NB4 (cell line): Measurements from ENCODE around the gene CTNNAL1.
"Not testable (repeated sequence)": the region's sequence is repeated elsewhere in the genome, so short reads cannot be mapped to it uniquely, and the experiment has no call there.

Source experiments
- DNase-seq: peaks from one replicate; pipeline ENCODE4 v3.0.0; 2010; ENCODE audit warnings: low read depth
- H3K4me3 ChIP-seq: one replicate; pipeline ENCODE4 v1.5.1; 2011; ENCODE audit warnings: mild to moderate bottlenecking, low read depth, low read length, moderate library complexity
- CTCF ChIP-seq: IDR thresholded peaks from one replicate; pipeline ENCODE4 v1.5.1; 2012; ENCODE audit warnings: low read depth, low read length
- MAX ChIP-seq: IDR thresholded peaks from 2 replicates; pipeline ENCODE4 v1.6.1; 2011; ENCODE audit warnings: low read depth, low read length
- MYC ChIP-seq: IDR thresholded peaks from 2 replicates; pipeline ENCODE4 v1.6.1; 2011; ENCODE audit warnings: low read depth, low read length
- POLR2A ChIP-seq: IDR thresholded peaks from 2 replicates; pipeline ENCODE4 v1.6.1; 2011; ENCODE audit warnings: mild to moderate bottlenecking; ENCODE audit not compliant: insufficient read length; ENCODE audit errors: extremely low read depth

The CTNNAL1 gene

GRCh38 chr9:109012876-109013678, at the start of gene CTNNAL1:
Gene CTNNAL1, minus strand, starts transcription at chr9:109013499. Its CDS starts 57 bp downstream, at chr9:109013442.
- no peak for TF ChIP-seq CTCF
- TF ChIP-seq MYC, result no peak
- TF ChIP-seq MAX, result no peak
- peak; percentile 81 for TF ChIP-seq POLR2A
- peak; percentile 91 for DNase-seq
- peak within 1 kb of the TSS; percentile 65 for H3K4me3 ChIP-seq

GRCh38 chr9:109062543-109062942, 49.2 kb upstream of the CTNNAL1 start:
- no peak overlapping the region for H3K4me3 ChIP-seq
- TF ChIP-seq POLR2A (no peak), MYC (no peak), MAX (no peak), CTCF (no peak)
- DNase-seq, result peak; percentile 50

GRCh38 chr9:109060191-109060590, 46.9 kb upstream of the CTNNAL1 start:
- H3K4me3 ChIP-seq, result no peak overlapping the region
- TF ChIP-seq POLR2A (no peak), MYC (no peak), MAX (no peak), CTCF (no peak)
- DNase-seq, result no peak

- not testable (repeated sequence) for DNase-seq, H3K4me3 ChIP-seq
Observed at GRCh38 chr9:109053121-109053520, 39.8 kb upstream of the CTNNAL1 start.

GRCh38 chr9:109052416-109052815, 39.1 kb upstream of the CTNNAL1 start:
- H3K4me3 ChIP-seq, result no peak overlapping the region
- TF ChIP-seq CTCF, result no peak
- no peak for TF ChIP-seq POLR2A
- no peak for TF ChIP-seq MAX
- TF ChIP-seq MYC, result no peak
- DNase-seq, result no peak

- no peak for DNase-seq
- H3K4me3 ChIP-seq, result no peak overlapping the region
- TF ChIP-seq MAX, result no peak
- no peak for TF ChIP-seq MYC
- TF ChIP-seq CTCF, result no peak
- TF ChIP-seq POLR2A, result no peak
Observed at GRCh38 chr9:109051733-109052132, 38.4 kb upstream of the CTNNAL1 start.
